Peyer's patch (tissue), 4 donors: ENCODE measurements around the gene TINCR. TPM values are rescaled to one million over a fixed set of nuclear protein-coding genes. Genes with fewer than 3 reads are reported as not detected.
A peak's percentile ranks its signal among the peaks of the same experiment; 100 is the strongest.

ENCODE experiments used
- DNase-seq, 3 donors: peaks; one replicate each; pipeline ENCODE4 v3.0.0-alpha.2; 2017 to 2019
- H3K27ac ChIP-seq, 4 donors: fragments of 200-600 bp; sonication (generic); one replicate each; pipeline ENCODE4 v1.5.1; 2016 to 2019
- H3K27me3 ChIP-seq, 2 donors: fragments of 200-600 bp; sonication (generic); one replicate each; pipeline ENCODE4 v1.5.1; 2019
- H3K36me3 ChIP-seq, 3 donors: fragments of 200-600 bp; sonication (generic); one replicate each; pipeline ENCODE4 v1.5.1; 2016 to 2019
- H3K4me1 ChIP-seq, 4 donors: fragments of 200-600 bp; sonication (generic); one replicate each; pipeline ENCODE4 v1.5.1; 2016 to 2019
- H3K4me3 ChIP-seq, 4 donors: fragments of 200-600 bp; sonication (generic); 1 replicate in 3 of 4; 2 replicates in 1 of 4; pipeline ENCODE4 v1.5.1; 2016 to 2019; ENCODE audit warnings: mild to moderate bottlenecking in 1 of 4
- H3K9me3 ChIP-seq, 4 donors: fragments of 200-600 bp; sonication (generic); one replicate each; pipeline ENCODE4 v1.5.1; 2016 to 2019; ENCODE audit warnings: mild to moderate bottlenecking in 1 of 4
- POLR2A ChIP-seq, 2 donors: fragments of 450-650 bp; IDR thresholded peaks; one replicate each; pipeline ENCODE4 v1.5.1; 2017; ENCODE audit warnings: antibody characterized with exemption in 2 of 2, mild to moderate bottlenecking in 2 of 2, moderate library complexity in 2 of 2
- total RNA-seq, 4 donors: library from RNA; depleted of rRNA; stranded (reverse); fragments of >200 nt; gene quantifications; one replicate each; pipeline ENCODE4 v1.1.0, GENCODE V29; 2016
- TF ChIP-seq, protein P1 (sequence below), 6 experiments: fragments of 450-650 bp in 4 of 6; fragments of 200-600 bp in 2 of 6; sonication (generic) in 1 of 6; IDR thresholded peaks; one replicate each; pipeline ENCODE4 v1.5.1; 2017 to 2019; ENCODE audit warnings: antibody characterized with exemption in 6 of 6, mild to moderate bottlenecking in 3 of 6, moderate library complexity in 1 of 6

Gene TINCR
- total RNA-seq, 4 donors from 2014 or later, result 0.67 to 2.6 (median 1.2) TPM; not detected in 1

DNA sequence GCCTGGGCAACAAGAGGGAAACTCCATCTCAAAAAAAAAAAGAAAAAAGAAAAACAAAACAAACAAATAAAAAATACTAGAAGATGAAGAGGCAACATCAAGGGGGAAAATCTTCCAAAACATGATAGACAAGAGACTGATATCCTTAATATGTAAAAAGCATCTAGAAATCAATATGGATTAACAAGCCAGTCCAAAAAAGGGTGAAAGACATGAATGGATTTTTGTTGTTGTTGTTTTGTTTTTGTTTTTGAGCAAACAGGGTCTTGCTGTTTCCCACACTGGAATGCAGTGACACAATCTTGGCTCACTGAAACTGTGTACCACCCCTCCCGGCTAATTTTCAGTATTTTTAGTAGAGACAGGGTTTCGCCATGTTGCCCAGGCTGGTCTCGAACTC, 4.0 kb upstream of the TINCR start:
- no peak overlapping the region for H3K27ac ChIP-seq
- H3K9me3 ChIP-seq, result no peaks in the 10 kb centered on the region
- H3K4me1 ChIP-seq, result no peaks in the 10 kb centered on the region
- no peak for TF ChIP-seq POLR2A (IDR thresholded peaks at IDR 0.05)
- TF ChIP-seq, protein P1, sequence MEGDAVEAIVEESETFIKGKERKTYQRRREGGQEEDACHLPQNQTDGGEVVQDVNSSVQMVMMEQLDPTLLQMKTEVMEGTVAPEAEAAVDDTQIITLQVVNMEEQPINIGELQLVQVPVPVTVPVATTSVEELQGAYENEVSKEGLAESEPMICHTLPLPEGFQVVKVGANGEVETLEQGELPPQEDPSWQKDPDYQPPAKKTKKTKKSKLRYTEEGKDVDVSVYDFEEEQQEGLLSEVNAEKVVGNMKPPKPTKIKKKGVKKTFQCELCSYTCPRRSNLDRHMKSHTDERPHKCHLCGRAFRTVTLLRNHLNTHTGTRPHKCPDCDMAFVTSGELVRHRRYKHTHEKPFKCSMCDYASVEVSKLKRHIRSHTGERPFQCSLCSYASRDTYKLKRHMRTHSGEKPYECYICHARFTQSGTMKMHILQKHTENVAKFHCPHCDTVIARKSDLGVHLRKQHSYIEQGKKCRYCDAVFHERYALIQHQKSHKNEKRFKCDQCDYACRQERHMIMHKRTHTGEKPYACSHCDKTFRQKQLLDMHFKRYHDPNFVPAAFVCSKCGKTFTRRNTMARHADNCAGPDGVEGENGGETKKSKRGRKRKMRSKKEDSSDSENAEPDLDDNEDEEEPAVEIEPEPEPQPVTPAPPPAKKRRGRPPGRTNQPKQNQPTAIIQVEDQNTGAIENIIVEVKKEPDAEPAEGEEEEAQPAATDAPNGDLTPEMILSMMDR (IDR thresholded peaks at IDR 0.05), result no peak
- H3K27me3 ChIP-seq, result peaks cover 0 to 6% of the 10 kb centered on the region in 2 donors
- no peaks in the 10 kb centered on the region for H3K36me3 ChIP-seq
- no peak for DNase-seq
- no peak overlapping the region for H3K4me3 ChIP-seq

DNA sequence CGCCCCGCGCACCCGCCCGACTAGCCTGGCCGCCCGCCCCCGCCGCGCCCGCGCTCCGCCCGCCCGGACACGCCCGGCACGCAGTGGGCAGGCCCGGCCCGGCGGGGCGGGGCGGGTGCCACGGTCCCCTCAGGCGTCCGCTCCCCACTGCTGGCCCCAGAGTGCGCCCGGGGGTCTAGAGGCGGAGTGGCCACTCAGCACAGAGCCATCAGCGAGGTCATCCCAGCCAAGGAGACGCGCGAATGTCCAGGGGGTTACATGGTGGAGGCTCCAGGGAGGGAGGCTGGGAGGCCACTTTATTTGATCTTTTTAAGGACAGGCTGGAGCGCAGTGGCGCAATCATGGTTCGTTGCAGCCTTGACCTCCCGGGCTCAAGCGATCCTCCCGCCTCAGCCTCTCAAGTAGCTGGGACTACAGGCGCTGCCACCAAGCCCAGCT, 236 bp upstream of the TINCR start:
- Histone ChIP-seq H3K36me3 (no peaks in the 10 kb centered on the region), H3K4me3 (peak overlapping the region in 2 of 4 donors; percentile 39 to 45), H3K9me3 (no peaks in the 10 kb centered on the region), H3K27ac (no peak overlapping the region), H3K4me1 (no peaks in the 10 kb centered on the region), H3K27me3 (peaks cover 0 to 6% of the 10 kb centered on the region in 2 donors)
- DNase-seq, result no peak
- TF ChIP-seq, protein P1 (IDR thresholded peaks at IDR 0.05), result no peak
- no peak for TF ChIP-seq POLR2A (IDR thresholded peaks at IDR 0.05)

DNA sequence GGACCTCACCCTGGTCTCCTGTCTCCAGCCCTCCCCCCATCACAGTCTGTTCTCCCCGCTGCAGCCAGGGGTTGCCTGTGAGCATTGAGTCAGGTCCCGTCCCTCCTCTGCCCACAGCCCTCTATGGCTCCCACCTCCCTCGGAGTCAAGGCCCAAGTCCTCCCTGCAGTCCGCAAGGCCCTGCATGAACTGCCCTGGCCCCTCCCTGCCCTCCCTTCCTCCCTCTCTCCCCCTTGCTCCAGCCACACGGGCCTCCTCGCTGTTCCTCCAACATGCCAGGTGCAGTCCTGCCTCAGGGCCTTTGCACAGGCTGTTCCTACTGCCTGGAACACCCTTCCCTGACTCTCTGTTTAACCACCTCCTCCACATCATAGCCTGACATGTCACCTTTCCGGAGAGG, 2.8 kb downstream of the TINCR start:
- H3K4me1 ChIP-seq, result no peaks in the 10 kb centered on the region
- H3K27me3 ChIP-seq, result peaks cover 0 to 6% of the 10 kb centered on the region in 2 donors

DNA sequence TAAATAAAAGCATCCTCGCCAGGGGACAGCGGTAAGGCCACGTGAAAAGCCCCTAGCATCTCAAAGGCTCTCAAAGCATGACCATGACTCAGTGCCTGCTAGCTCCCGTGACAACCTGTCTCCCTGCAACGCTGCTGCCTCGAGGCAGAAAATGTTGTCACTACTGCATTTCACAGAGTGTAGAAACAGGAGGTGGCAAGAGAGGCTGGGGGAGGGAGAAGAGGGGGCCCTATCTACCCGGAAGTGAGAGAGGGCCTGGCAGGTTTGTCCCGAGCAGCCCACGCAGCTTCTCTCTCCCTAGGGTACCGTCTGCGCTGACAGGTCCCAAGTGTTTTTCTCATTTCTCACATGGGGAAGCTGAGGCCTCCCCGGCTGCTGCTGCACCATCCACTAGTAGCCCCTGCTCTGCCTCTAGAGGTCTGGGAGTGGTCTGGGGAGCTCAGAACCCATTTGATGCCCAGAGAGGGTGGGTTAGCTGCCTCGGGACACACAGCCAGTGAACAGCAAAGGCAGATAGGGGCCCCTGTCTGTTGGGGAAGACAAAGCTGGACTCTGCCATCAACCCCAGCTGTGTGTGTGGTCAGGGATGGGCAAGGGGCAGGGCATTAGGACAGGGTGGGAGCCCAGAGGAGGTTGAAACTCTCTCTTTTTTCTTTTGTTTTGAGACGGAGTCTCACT, 3.7 kb downstream of the TINCR start:
- H3K27me3 ChIP-seq, result peaks cover 0 to 6% of the 10 kb centered on the region in 2 donors
- peaks cover 0 to 8% (median 4%) of the 10 kb centered on the region in 4 donors for H3K9me3 ChIP-seq
- H3K4me1 ChIP-seq, result no peaks in the 10 kb centered on the region
- no peak for DNase-seq
- no peak overlapping the region for H3K27ac ChIP-seq
- H3K4me3 ChIP-seq, result no peak overlapping the region
- H3K36me3 ChIP-seq, result no peaks in the 10 kb centered on the region
- TF ChIP-seq POLR2A (IDR thresholded peaks at IDR 0.05), result no peak

More for the DNA sequence above, 2.8 kb downstream of the TINCR start:
- no peak for DNase-seq
- TF ChIP-seq, protein P1 (IDR thresholded peaks at IDR 0.05), result no peak
- TF ChIP-seq POLR2A (IDR thresholded peaks at IDR 0.05), result no peak
- Histone ChIP-seq H3K36me3 (no peaks in the 10 kb centered on the region), H3K27ac (no peak overlapping the region), H3K4me3 (no peak overlapping the region), H3K9me3 (peaks cover 0 to 8% (median 4%) of the 10 kb centered on the region in 4 donors)

DNA sequence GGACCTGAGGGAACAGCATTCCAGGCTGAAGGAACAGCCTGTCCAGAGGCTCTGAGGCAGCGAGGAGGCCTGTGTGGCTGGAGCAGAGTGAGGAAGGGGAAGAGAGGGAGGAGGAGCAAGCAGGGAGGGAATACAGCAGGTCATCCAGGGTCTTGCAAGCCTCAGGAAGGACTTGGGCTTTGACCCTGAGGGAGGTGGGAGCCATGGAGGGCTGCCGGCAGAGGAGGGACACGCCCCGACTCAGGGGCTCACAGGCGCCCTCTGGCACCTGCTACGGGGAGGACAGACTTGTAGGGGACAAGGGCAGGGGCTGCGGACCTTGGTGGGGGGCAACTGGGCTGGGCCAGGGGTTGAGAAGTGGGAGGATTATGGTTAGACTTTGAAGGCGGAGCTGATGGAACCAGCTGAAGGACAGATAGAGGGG, 4.7 kb downstream of the TINCR start:
- Histone ChIP-seq H3K27me3 (peaks cover 0 to 6% of the 10 kb centered on the region in 2 donors), H3K4me1 (no peaks in the 10 kb centered on the region), H3K27ac (no peak overlapping the region), H3K9me3 (peaks cover 0 to 8% (median 4%) of the 10 kb centered on the region in 4 donors), H3K36me3 (no peaks in the 10 kb centered on the region), H3K4me3 (no peak overlapping the region)
- no peak for DNase-seq
- TF ChIP-seq, protein P1 (IDR thresholded peaks at IDR 0.05), result no peak
- no peak for TF ChIP-seq POLR2A (IDR thresholded peaks at IDR 0.05)

DNA sequence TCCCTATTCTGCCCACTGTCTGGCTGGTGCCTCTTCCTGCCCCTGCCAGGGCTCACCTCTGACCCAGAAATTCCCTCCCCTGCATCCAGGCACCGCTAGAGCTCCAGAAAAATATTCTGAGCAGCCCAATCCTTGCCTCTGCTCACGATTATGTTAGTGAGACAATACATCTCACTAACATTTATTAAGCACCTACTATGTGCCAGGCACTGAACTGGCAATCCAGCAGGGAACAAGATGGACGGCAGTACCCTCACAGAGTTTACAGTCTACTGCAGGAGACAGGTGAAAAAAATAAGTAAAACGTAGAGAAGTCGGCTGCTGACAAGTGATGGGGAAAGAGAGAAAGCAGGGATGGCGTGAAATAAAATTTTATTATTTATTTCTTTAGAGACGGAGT, 5.5 kb downstream of the TINCR start:
- Histone ChIP-seq H3K27me3 (peaks cover 0 to 1% of the 10 kb centered on the region in 2 donors), H3K9me3 (peaks cover 0 to 8% (median 4%) of the 10 kb centered on the region in 4 donors), H3K4me3 (no peak overlapping the region), H3K36me3 (no peaks in the 10 kb centered on the region), H3K27ac (no peak overlapping the region), H3K4me1 (no peaks in the 10 kb centered on the region)
- DNase-seq, result no peak
- TF ChIP-seq POLR2A (IDR thresholded peaks at IDR 0.05), result no peak
- TF ChIP-seq, protein P1 (IDR thresholded peaks at IDR 0.05), result no peak
